ENCODE results near the gene PDSS1.

DNA sequence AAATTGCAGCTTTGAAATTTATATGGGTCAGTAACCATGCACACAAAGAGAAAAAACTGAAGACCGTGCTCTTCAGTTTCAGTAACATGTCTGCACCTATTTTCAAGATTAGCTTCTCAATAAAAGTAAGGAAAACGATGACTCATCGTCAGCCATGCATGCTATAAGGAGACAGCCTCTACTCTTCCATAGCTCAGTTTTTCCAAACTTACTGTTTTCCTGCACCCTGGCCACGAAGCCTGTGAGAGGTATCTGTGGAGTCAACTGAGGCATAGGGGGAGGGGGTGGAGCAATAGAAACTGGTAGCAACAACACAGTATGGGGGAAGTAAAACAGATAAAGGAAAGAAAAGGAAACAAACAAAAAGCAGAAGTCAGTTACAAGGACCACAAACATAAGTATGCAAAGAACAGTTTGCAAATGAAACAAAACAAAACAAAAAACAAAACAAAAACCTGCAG is 58.0 kb downstream of the PDSS1 start:
- TF ChIP-seq CTBP1 (IDR thresholded peaks at IDR 0.05; ENCODE audit: borderline replicate concordance) = no peak
- TF ChIP-seq FOXM1 (IDR thresholded peaks at IDR 0.05; ENCODE audit: borderline replicate concordance) = no peak
- no peak for TF ChIP-seq SUZ12 (IDR thresholded peaks at IDR 0.05)
- no peak for TF ChIP-seq SP1 (IDR thresholded peaks at IDR 0.05)
